ELR (cell line): Measurements from ENCODE around the gene PTGES.
A peak's percentile ranks its signal among the peaks of the same experiment; 100 is the strongest.

Source experiments
- DNase-seq: peaks from one replicate; pipeline ENCODE4 v3.0.0-alpha.2; 2015; ENCODE audit warnings: low read depth

PTGES gene

GRCh38 chr9:129745200-129745599 lies 7.6 kb downstream of the PTGES start:
- DNase-seq = no peak

GRCh38 chr9:129740666-129741464 lies 12.0 kb downstream of the PTGES start:
- DNase-seq = no peak

- no peak for DNase-seq
Measured at GRCh38 chr9:129740174-129740573, 12.7 kb downstream of the PTGES start.

GRCh38 chr9:129739432-129739831 lies 13.4 kb downstream of the PTGES start:
- DNase-seq = no peak

GRCh38 chr9:129737479-129738274 lies 15.2 kb downstream of the PTGES start:
- DNase-seq = peak; percentile 81

GRCh38 chr9:129736334-129736733 lies 16.5 kb downstream of the PTGES start:
- DNase-seq = no peak

GRCh38 chr9:129735546-129735945 lies 17.3 kb downstream of the PTGES start:
- DNase-seq = no peak

- no peak for DNase-seq
Measured at GRCh38 chr9:129733632-129733953, 19.2 kb downstream of the PTGES start.

GRCh38 chr9:129732946-129733631 lies 19.8 kb downstream of the PTGES start:
- DNase-seq = no peak

GRCh38 chr9:129732100-129732499 lies 20.7 kb downstream of the PTGES start:
- no peak for DNase-seq

- DNase-seq = no peak
Measured at GRCh38 chr9:129731477-129732085, 21.3 kb downstream of the PTGES start.

- no peak for DNase-seq
Measured at GRCh38 chr9:129728744-129729143, 24.1 kb downstream of the PTGES start.

GRCh38 chr9:129726322-129727160 lies 26.3 kb downstream of the PTGES start:
- DNase-seq = peak; percentile 86

GRCh38 chr9:129725795-129726251 lies 27.0 kb downstream of the PTGES start:
- DNase-seq = no peak

GRCh38 chr9:129724456-129725190 lies 28.2 kb downstream of the PTGES start:
- no peak for DNase-seq

- DNase-seq = no peak
Measured at GRCh38 chr9:129722913-129723312, 29.9 kb downstream of the PTGES start.

GRCh38 chr9:129720865-129721545 lies 31.8 kb downstream of the PTGES start:
- no peak for DNase-seq

GRCh38 chr9:129720181-129720864 lies 32.5 kb downstream of the PTGES start:
- peak; percentile 30 for DNase-seq

- no peak for DNase-seq
Measured at GRCh38 chr9:129719135-129719534, 33.7 kb downstream of the PTGES start.
